Stimulated activated CD8-positive, alpha-beta memory T cell treated with anti-CD3 and anti-CD28 coated beads, Interleukin-12 subunit alpha, Interleukin-12 subunit beta, amount 100 ng/mL, for 1 hour (primary cell): Measurements from ENCODE around the gene CCDC70.

ENCODE experiments used
- DNase-seq: peaks from one replicate; pipeline ENCODE4 v3.0.0-alpha.2; 2020; ENCODE audit warnings: low read depth

The CCDC70 gene

GRCh38 chr13:51862957-51863356, 1.2 kb downstream of the CCDC70 start:
- DNase-seq, result no peak

- no peak for DNase-seq
These were observed 4.1 kb downstream of the CCDC70 start for GRCh38 chr13:51865838-51866237.

- no peak for DNase-seq
These were observed 5.3 kb downstream of the CCDC70 start for GRCh38 chr13:51867062-51867461.

GRCh38 chr13:51869916-51870315, 8.1 kb downstream of the CCDC70 start:
- no peak for DNase-seq

GRCh38 chr13:51870616-51871015, 8.8 kb downstream of the CCDC70 start:
- no peak for DNase-seq

GRCh38 chr13:51873117-51873798, 11.5 kb downstream of the CCDC70 start:
- no peak for DNase-seq

- no peak for DNase-seq
These were observed 12.1 kb downstream of the CCDC70 start for GRCh38 chr13:51873837-51874236.

GRCh38 chr13:51874651-51875050, 12.9 kb downstream of the CCDC70 start:
- DNase-seq, result no peak

- DNase-seq, result no peak
These were observed 17.4 kb downstream of the CCDC70 start for GRCh38 chr13:51879133-51879532.

- DNase-seq, result no peak
These were observed 19.5 kb downstream of the CCDC70 start for GRCh38 chr13:51881296-51881695.

GRCh38 chr13:51882570-51883225, 20.9 kb downstream of the CCDC70 start:
- DNase-seq, result no peak

- no peak for DNase-seq
These were observed 21.4 kb downstream of the CCDC70 start for GRCh38 chr13:51883226-51883600.

- no peak for DNase-seq
These were observed 23.9 kb downstream of the CCDC70 start for GRCh38 chr13:51885651-51886050.

- DNase-seq, result no peak
These were observed 25.7 kb downstream of the CCDC70 start for GRCh38 chr13:51887468-51887867.

GRCh38 chr13:51892657-51893056, 30.9 kb downstream of the CCDC70 start:
- DNase-seq, result no peak

GRCh38 chr13:51894239-51894638, 32.5 kb downstream of the CCDC70 start:
- DNase-seq, result no peak

- DNase-seq, result no peak
These were observed 34.4 kb downstream of the CCDC70 start for GRCh38 chr13:51895906-51896888.

- no peak for DNase-seq
These were observed 38.7 kb downstream of the CCDC70 start for GRCh38 chr13:51900471-51900870.

GRCh38 chr13:51902776-51903175, 41.0 kb downstream of the CCDC70 start:
- no peak for DNase-seq

- no peak for DNase-seq
These were observed 44.0 kb downstream of the CCDC70 start for GRCh38 chr13:51905787-51906186.

- no peak for DNase-seq
These were observed 44.8 kb downstream of the CCDC70 start for GRCh38 chr13:51906581-51906980.

- DNase-seq, result no peak
These were observed 45.4 kb downstream of the CCDC70 start for GRCh38 chr13:51907040-51907732.
